Measurements from ENCODE around the gene GATA3. TPM values are rescaled to one million over a fixed set of nuclear protein-coding genes. Genes with fewer than 3 reads are reported as not detected.

The GATA3 gene
- total and polyA plus RNA-seq, 9 of the 15 experiments (the other 6 are each of a cell fraction or from before 2014, with no cell fraction given): 0.01 to 0.24 (median 0.09) TPM; not detected in 6

- Histone ChIP-seq H3K9me3 (replicated peaks; ENCODE audit: control insufficient read depth, insufficient read depth, low read depth, low read length) (no peaks in the 10 kb centered on the region), H3K27ac (ENCODE audit: extremely low read depth, low read depth, low read length) (no peak overlapping the region), H2AFZ (ENCODE audit: low read depth, low read length) (no peak overlapping the region), H3K4me2 (ENCODE audit: insufficient read depth, low read length) (no peak overlapping the region), H3K9ac (ENCODE audit: insufficient read depth in 1 of 2, low read depth in 2 of 2, low read length in 2 of 2) (no peak overlapping the region), H4K20me1 (replicated peaks; ENCODE audit: control insufficient read depth, insufficient read depth, low read length) (no peaks in the 10 kb centered on the region; the same call in 1 of the 2 replicates), H3K4me3 (no peak overlapping the region), H3K27me3 (ENCODE audit: control insufficient read depth in 2 of 2, insufficient read depth in 2 of 2, low read length in 2 of 2) (peaks cover 0 to 26% of the 10 kb centered on the region in 2 experiments; a peak in 3 of 5 replicates), H3K36me3 (ENCODE audit: control insufficient read depth, insufficient read depth, low read length) (no peaks in the 10 kb centered on the region), H3K9me1 (ENCODE audit: control insufficient read depth, insufficient read depth, low read length) (no peaks in the 10 kb centered on the region), H3K4me1 (replicated peaks in 1 of 2; ENCODE audit: control insufficient read depth in 2 of 2, insufficient read depth in 2 of 2, low read length in 2 of 2) (no peaks in the 10 kb centered on the region; a peak in 1 of 5 replicates), H3K79me2 (ENCODE audit: control insufficient read depth, insufficient read depth, low read length) (no peaks in the 10 kb centered on the region)
- ATAC-seq: no peak
- in situ Hi-C loops (cut with MboI): no loop called here
- ChIA-PET CTCF (ENCODE audit: low intra/inter-chr PET ratio) (no interaction called here), POLR2A (no interaction called here)
- TF ChIP-seq MCM2 (IDR thresholded peaks at IDR 0.05; ENCODE audit: low read depth): no peak
- TF ChIP-seq TSHZ1 (CRISPR knock-in tag; IDR thresholded peaks at IDR 0.05): no peak
- no peak for TF ChIP-seq TBP (optimal IDR thresholded peaks at IDR 0.05; ENCODE audit: low read depth, low read length)
- no peak for TF ChIP-seq CBX8 (IDR thresholded peaks at IDR 0.05; ENCODE audit: borderline replicate concordance, extremely low read depth, low read depth, low read length, poor library complexity, severe bottlenecking)
- TF ChIP-seq DNMT1 (IDR thresholded peaks at IDR 0.05): no peak
- no peak for TF ChIP-seq ZNF436 (CRISPR knock-in tag; IDR thresholded peaks at IDR 0.05)
- TF ChIP-seq ZNF140 (CRISPR knock-in tag; IDR thresholded peaks at IDR 0.05): no peak
- no peak for TF ChIP-seq RFX5 (IDR thresholded peaks at IDR 0.05; ENCODE audit: low read depth, low read length)
- no peak for TF ChIP-seq ESRRB (CRISPR knock-in tag; IDR thresholded peaks at IDR 0.05; ENCODE audit: borderline replicate concordance)
- TF ChIP-seq U2AF1 (optimal IDR thresholded peaks at IDR 0.05; ENCODE audit: low read depth, low read length): no peak
- no peak for FAIRE-seq
- BruUV-seq (replicated peaks): no TSS peak
- 4% methylated on average over 8 of the region's 8 CpGs for WGBS (ENCODE audit: insufficient coverage, low coverage, missing lambda C conversion rate)
- DNase-seq (ENCODE audit: extremely low read depth in 1 of 4, low spot score in 3 of 4): no peak
- intact Hi-C loops (cut with micrococcal nuclease): no loop called here
These were observed 49.1 kb downstream of the GATA3 start for GRCh38 chr10:8103543-8103942.
